Erythroblast (primary cell): ENCODE measurements around the gene GSTM1.
"Not testable (repeated sequence)": the region's sequence is repeated elsewhere in the genome, so short reads cannot be mapped to it uniquely, and the experiment has no call there.

ENCODE experiments used
- GATA1 ChIP-seq: IDR thresholded peaks from 2 replicates; pipeline ENCODE4 v1.6.1; 2011; ENCODE audit warnings: low read depth, mild to moderate bottlenecking, control low read depth, low read length, moderate library complexity
- POLR2A ChIP-seq: IDR thresholded peaks from 2 replicates; pipeline ENCODE4 v1.6.1; 2011; ENCODE audit warnings: mild to moderate bottlenecking, low read length

DNA sequence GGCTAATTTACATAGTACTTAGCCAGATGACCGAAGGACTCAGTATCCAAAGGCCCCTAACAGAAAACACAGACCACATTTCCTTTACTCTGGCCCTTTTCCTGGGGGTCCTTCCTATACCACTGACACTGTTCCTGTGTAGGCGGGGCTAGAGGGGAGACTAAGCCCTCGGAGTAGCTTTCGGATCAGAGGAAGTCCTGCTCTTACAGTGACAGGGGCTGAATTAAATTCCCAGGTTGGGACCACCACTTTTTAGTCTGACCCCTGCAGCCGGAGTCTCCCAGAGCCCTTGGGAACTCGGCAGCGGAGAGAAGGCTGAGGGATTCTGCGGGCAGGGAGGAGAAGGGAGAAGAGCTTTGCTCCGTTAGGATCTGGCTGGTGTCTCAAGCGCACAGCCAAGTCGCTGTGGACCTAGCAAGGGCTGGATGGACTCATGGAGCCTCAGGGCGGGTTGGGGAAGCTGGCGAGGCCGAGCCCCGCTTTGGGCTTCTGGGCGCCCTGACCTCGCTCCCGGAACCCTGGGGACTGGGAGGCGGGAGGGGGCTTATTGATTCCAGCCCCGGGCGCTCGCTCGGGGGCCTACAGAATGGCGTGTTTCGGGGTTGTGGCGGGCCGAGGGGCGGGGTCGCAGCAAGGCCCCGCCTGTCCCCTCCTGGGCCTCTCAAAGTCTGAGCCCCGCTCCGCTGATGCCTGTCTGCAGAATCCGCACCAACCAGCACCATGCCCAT lies 24.1 kb downstream of the GSTM1 start, which contains the start of gene GSTM5:
- TF ChIP-seq POLR2A, GATA1: not testable (repeated sequence)
